ENCODE measurements around the gene ENTREP3. TPM values are rescaled to one million over a fixed set of nuclear protein-coding genes. Genes with fewer than 3 reads are reported as not detected.

Gene ENTREP3
- total and polyA plus RNA-seq, 2 donors from 2014 or later = 19.8 to 22.8 TPM

DNA sequence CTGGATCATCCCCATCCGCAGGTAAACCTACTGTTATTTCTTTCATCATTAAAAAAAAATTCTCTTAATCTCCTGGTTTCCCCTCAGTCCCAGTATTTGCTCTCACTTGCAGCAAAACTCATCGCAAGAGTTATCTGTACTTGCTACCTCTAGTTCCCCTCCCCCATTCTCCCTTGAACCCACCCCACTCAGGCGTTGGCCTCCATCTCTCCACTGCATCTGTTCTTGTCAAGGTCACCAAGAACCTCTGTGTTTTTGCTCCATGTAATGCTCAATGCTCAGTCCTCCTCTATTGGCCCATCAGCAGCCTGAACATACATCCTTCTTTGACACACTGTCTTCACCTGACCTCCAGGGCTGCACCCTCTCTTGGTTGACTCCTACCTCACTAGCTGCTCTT, 41.4 kb upstream of the ENTREP3 start:
- FAIRE-seq = no peak
- DNase-seq = no peak

DNA sequence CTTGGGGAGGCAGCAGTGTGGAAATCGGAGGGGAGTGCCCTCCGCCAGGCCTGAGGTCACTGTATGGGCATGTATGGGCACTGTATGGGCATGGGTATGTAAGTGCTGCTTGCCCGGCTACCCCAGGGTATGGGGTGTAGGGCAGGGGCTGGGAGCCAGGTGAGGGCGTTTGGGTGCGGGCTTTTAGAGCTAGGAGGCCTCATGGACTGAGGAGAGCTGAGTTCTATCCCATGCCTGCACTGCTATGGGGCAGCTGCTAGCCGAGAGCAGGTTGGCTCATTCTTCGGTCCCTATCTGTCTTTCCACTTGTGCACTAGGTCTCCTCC, 40.6 kb upstream of the ENTREP3 start:
- H3K27me3 ChIP-seq (ENCODE audit: control insufficient read depth, insufficient read depth, low read length) = peaks cover 19% of the 10 kb centered on the region
- no peak overlapping the region for H3K9ac ChIP-seq (ENCODE audit: low read length in 3 of 3)

More for the DNA sequence above, 41.4 kb upstream of the ENTREP3 start:
- Histone ChIP-seq H3K27ac (ENCODE audit: low read depth in 2 of 2, low read length in 2 of 2) (no peak overlapping the region), H3K27me3 (ENCODE audit: control insufficient read depth, insufficient read depth, low read length) (peaks cover 19% of the 10 kb centered on the region), H3K4me3 (ENCODE audit: low read length in 3 of 3) (no peak overlapping the region), H3K9me3 (ENCODE audit: control insufficient read depth in 2 of 3, insufficient read depth in 1 of 3, low read length in 3 of 3) (no peaks in the 10 kb centered on the region), H3K4me1 (ENCODE audit: control insufficient read depth in 2 of 3, insufficient read depth in 2 of 3, low read depth in 1 of 3, low read length in 3 of 3) (no peaks in the 10 kb centered on the region), H3K9ac (ENCODE audit: low read length in 3 of 3) (no peak overlapping the region), H3K36me3 (ENCODE audit: control insufficient read depth in 2 of 3, insufficient read depth in 3 of 3, low read length in 3 of 3) (no peaks in the 10 kb centered on the region)
- intact Hi-C loops (cut with DNase I) = no loop called here
- TF ChIP-seq, protein P1, sequence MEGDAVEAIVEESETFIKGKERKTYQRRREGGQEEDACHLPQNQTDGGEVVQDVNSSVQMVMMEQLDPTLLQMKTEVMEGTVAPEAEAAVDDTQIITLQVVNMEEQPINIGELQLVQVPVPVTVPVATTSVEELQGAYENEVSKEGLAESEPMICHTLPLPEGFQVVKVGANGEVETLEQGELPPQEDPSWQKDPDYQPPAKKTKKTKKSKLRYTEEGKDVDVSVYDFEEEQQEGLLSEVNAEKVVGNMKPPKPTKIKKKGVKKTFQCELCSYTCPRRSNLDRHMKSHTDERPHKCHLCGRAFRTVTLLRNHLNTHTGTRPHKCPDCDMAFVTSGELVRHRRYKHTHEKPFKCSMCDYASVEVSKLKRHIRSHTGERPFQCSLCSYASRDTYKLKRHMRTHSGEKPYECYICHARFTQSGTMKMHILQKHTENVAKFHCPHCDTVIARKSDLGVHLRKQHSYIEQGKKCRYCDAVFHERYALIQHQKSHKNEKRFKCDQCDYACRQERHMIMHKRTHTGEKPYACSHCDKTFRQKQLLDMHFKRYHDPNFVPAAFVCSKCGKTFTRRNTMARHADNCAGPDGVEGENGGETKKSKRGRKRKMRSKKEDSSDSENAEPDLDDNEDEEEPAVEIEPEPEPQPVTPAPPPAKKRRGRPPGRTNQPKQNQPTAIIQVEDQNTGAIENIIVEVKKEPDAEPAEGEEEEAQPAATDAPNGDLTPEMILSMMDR (IDR thresholded peaks at IDR 0.05; ENCODE audit: borderline replicate concordance, extremely low read depth, insufficient read depth) = no peak

DNA sequence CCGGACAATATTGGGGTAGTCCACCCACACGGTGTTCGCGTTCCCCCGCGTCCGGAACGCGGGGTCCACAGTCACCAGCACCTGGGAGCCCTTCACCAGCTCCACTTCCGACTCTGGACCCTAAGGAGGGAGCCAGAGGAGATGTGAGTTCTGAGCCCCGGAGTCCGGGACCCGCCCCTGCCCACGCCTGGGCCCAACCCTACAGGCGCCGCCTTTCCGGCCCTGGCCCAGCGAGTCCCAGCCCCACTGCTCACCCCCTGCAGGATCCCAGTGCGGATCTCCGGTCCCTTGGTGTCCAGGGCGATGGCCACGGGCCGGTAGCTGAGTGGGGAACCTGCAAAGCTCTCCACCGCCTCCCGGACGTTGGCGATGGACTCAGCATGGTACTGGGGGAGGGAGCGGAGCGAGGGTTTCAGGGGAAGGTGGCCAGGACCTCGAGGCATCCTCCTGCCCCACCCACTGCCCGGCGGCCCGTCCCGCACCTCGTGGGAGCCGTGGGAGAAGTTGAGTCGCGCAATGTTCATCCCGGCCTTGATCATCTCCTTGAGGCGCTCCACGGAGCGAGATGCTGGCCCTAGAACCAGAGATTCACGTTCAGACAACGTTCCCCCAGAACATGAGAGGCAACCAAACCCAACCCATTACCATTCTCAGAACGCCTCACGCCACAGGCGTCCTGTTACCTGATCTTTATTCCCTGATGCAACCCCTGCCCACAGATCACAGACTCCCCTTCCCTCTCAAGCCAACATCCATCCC, 40.1 kb upstream of the ENTREP3 start:
- TF ChIP-seq, protein P1 (IDR thresholded peaks at IDR 0.05; ENCODE audit: borderline replicate concordance, extremely low read depth, insufficient read depth) = no peak
- DNase-seq (no peak), FAIRE-seq (no peak)
- no peaks in the 10 kb centered on the region for H3K9me3 ChIP-seq (ENCODE audit: control insufficient read depth in 2 of 3, insufficient read depth in 1 of 3, low read length in 3 of 3)
- H3K36me3 ChIP-seq (ENCODE audit: control insufficient read depth in 2 of 3, insufficient read depth in 3 of 3, low read length in 3 of 3) = no peaks in the 10 kb centered on the region
- H3K9ac ChIP-seq (ENCODE audit: low read length in 3 of 3) = no peak overlapping the region
- H3K4me1 ChIP-seq (ENCODE audit: control insufficient read depth in 2 of 3, insufficient read depth in 2 of 3, low read depth in 1 of 3, low read length in 3 of 3) = no peaks in the 10 kb centered on the region
- H3K4me3 ChIP-seq (ENCODE audit: low read length in 3 of 3) = no peak overlapping the region
- H3K27ac ChIP-seq (ENCODE audit: low read depth in 2 of 2, low read length in 2 of 2) = no peak overlapping the region
- intact Hi-C loops (cut with DNase I) = no loop called here
- peaks cover 19% of the 10 kb centered on the region for H3K27me3 ChIP-seq (ENCODE audit: control insufficient read depth, insufficient read depth, low read length)

More for the DNA sequence above, 40.6 kb upstream of the ENTREP3 start:
- no peaks in the 10 kb centered on the region for H3K4me1 ChIP-seq (ENCODE audit: control insufficient read depth in 2 of 3, insufficient read depth in 2 of 3, low read depth in 1 of 3, low read length in 3 of 3)
- intact Hi-C loops (cut with DNase I) = no loop called here
- H3K36me3 ChIP-seq (ENCODE audit: control insufficient read depth in 2 of 3, insufficient read depth in 3 of 3, low read length in 3 of 3) = no peaks in the 10 kb centered on the region
- H3K27ac ChIP-seq (ENCODE audit: low read depth in 2 of 2, low read length in 2 of 2) = no peak overlapping the region
- no peaks in the 10 kb centered on the region for H3K9me3 ChIP-seq (ENCODE audit: control insufficient read depth in 2 of 3, insufficient read depth in 1 of 3, low read length in 3 of 3)
- H3K4me3 ChIP-seq (ENCODE audit: low read length in 3 of 3) = no peak overlapping the region
- FAIRE-seq (no peak), DNase-seq (no peak)
- TF ChIP-seq, protein P1 (IDR thresholded peaks at IDR 0.05; ENCODE audit: borderline replicate concordance, extremely low read depth, insufficient read depth) = no peak

Measured in kidney (tissue), 14 donors.